GM19463 (cell line): ENCODE data around the gene CTXND1.

Experiments used
- ATAC-seq: cut with Tn5 transposase; IDR thresholded peaks from one replicate; pipeline ENCODE4 v1.9.1; 2021; ENCODE audit warnings: mild to moderate bottlenecking, moderate library complexity; ENCODE audit not compliant: unreplicated experiment

The CTXND1 gene

GRCh38 chr15:80259942-80260510, 8.0 kb upstream of the CTXND1 start:
- ATAC-seq: no peak

DNA sequence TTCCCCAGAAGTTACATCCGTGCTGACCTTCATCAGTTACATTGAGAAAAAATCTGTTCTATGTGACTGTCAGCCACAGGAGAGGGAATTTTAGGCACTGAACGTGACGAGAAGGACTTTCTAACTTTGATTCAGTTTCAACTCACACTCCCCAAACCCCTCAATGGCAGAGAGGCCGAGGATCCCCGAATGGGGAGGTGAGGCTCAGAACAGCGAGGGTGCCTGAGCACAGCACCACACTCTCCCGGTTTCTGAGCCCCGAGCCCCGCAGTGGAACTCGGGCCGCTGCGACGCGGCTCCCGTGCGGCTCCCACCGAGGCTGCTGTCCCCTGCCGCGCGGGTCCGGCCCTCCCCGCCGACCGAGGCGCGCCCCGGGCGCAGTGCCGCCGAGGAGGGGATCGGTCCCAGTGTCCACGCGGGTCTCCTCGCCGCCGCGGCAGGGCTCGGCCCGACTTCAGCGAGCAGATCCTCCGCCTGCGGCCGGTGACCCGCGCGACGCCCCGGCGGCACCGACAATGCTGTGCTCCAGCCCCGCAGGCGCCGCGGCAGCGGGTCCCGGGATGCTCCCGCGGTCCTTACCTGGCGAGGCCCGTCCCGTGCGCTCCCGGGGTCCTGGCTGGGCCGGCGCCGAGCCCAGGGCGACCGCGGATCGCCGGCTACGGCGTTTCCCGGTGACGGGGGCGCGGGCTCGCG, 439 bp downstream of the CTXND1 start:
- no peak for ATAC-seq

DNA sequence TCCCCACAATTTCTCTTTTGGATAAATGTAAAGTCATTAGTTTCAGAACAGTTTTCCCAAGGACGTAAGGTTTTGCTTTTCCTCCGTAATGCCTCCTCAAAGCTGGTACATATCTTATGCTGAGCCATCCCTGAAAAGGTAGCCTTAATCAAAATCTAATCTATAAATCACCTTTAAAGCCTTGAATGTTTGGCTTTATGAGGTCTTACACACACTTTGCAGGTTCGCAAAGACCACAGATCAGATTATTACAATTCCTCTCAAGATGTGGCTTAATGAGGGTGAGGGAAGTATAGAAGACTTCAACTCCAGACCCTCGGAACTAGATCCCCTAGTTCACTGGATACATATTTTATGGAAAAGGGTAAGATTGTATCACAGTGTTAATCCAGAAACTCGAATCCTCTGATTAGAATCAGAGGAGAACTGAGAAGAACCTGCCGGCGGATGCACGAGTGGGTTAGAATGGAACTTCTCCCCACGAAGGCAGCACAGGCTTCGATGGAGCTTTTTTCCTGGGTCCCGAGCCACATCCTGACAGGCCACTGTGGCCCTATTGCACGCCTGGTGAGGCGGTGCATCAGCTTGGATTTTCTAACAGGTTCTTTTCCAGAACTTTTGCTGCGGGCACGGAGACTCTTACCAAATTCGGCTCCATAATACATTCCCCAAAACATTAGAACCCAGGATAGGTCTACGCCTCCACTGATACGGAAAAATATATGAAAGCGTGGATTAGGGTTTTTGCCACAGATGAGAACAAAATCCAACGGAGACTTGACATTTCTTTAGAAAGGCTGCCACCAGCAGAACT, 1.2 kb downstream of the CTXND1 start:
- ATAC-seq: no peak

GRCh38 chr15:80249973-80250372, 2.0 kb downstream of the CTXND1 start:
- no peak for ATAC-seq

DNA sequence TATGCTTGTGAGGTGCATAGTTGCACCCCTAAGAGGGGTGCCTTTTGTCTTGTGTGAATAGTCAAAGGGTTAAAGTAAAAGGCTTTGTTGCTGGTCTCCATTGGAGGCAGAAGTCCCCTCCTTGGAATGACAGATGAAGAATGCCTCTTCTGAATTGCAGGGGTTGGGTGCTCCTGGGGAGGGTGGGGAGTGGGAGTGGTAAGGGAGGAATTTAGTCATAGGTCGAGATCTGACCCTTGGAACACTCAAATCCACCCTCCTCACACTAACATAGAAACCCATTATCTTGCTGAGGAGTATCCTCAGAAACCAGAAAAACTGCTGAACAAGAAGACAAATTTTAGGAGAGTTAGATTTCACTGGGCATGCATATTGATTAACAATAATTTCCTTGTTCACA, 4.7 kb downstream of the CTXND1 start:
- no peak for ATAC-seq

- ATAC-seq: no peak
Observed at GRCh38 chr15:80246425-80246894, 5.6 kb downstream of the CTXND1 start.

GRCh38 chr15:80242802-80243201, 9.2 kb downstream of the CTXND1 start:
- no peak for ATAC-seq

DNA sequence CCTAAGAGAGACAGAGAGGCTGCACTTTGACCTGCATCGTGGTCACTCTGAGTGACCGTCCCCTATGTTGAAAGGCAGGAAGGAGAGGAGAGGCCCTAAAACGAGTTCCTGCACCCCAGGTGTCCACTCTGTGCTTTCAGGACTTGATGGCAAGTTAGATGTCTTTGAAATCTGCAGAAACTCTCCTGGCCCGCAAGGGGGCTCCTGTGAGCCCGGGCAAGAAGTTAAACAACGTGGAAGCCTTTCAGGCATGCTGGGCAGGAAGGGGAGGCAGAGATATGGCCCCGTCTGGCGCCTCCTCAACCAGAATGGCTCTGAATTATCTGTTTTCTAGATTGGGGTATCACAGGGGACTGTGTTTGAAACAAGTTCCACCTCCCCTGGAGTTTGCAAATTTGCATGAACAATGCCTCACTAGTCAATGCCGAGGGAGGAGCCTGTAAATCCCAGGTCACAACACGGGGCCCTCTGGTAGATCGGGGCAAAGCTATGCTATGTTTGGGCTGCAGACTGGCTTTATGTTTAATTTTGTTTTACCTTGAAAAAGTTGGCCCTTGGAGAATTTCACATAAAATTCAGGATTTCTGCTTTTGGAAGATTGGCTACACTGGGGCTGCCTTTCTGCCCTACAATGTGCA, 9.8 kb downstream of the CTXND1 start:
- no peak for ATAC-seq

DNA sequence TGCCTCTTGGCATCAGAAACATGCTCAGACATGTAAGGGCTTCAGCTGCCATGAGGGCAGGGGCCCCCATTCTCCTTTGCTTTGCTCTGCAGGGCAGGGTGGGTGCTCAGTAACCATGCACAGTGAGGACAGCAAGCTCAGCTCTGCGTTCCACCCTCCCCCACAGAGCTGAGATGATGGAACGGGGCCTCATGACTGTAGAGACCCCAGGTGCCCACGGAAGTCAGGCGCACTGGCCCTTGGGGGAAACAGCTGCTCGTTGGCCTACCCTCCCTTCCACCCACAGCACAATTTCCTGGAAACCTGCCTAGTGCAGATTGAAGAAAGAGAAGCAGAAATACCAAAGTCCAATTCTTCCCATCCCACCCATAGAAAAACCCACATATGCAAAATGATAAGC, 10.5 kb downstream of the CTXND1 start:
- ATAC-seq: no peak

- no peak for ATAC-seq
Observed at GRCh38 chr15:80240276-80240675, 11.7 kb downstream of the CTXND1 start.

GRCh38 chr15:80234883-80235282, 17.1 kb downstream of the CTXND1 start:
- ATAC-seq: no peak

GRCh38 chr15:80233581-80233980, 18.4 kb downstream of the CTXND1 start:
- ATAC-seq: no peak

DNA sequence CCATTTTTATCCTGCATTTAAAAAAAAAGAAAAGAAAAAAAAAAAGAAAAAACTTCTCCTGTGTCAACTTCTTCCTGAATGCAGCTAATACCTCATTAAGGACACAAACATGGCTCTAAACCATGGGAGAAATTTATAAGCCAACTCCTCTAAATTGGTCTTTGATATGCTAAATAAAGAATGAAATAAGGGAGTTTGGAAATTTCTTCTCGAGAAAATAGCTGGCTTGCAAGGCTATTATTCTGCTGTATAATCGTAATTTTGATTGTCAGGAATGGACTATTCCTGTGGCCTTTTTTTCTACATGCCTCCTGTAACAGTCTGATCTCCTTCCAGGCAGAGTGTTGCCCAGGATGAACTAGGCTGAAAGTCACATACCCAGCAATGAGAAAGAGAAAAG, 20.6 kb downstream of the CTXND1 start:
- no peak for ATAC-seq

GRCh38 chr15:80228959-80229610, 22.9 kb downstream of the CTXND1 start:
- no peak for ATAC-seq

GRCh38 chr15:80219955-80220354, 32.1 kb downstream of the CTXND1 start:
- no peak for ATAC-seq

GRCh38 chr15:80217327-80217900, 34.6 kb downstream of the CTXND1 start:
- ATAC-seq: no peak

DNA sequence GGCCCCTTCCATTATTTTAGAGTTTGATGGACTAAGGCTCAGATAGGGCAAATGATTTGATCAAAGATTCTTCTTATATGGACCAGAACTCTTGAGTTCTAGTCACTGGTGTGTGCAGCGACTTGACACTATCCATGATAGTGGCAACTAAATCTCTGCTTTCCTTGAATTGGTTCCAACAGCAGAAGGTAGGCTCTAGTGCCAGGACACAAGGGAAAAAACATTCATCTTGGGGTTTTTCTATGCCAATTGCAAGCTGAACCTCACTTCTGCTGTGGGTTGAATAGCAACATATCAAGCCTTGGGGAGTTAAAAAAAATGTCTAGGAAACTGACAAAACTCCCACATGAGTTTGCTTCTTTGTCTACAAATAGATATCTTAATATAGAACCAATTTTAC, 35.1 kb downstream of the CTXND1 start:
- no peak for ATAC-seq

DNA sequence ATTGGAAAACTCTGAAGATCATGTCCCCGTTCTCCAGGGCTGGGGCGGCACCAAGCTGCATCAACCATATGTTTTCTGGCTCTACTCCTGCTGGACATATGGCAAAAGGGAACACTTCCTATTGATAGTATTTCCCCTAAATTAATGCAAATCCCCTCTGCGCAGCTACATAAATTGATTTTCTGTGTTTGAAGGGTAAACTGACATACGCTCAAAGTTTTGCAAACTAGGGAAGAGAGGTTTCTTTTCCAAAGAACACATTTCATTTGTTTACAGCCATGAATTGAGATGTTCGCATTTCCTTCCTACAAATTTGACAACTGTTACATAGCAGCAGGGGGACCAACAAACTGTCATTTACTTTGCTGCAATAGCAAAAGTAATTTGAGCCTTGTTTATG, 35.9 kb downstream of the CTXND1 start:
- no peak for ATAC-seq

- ATAC-seq: no peak
Observed at GRCh38 chr15:80214910-80215309, 37.1 kb downstream of the CTXND1 start.

GRCh38 chr15:80211976-80212375, 40.0 kb downstream of the CTXND1 start:
- ATAC-seq: no peak
